ENCODE measurements around the gene CEP55.

The CEP55 gene

GRCh38 chr10:93496322-93497041 lies at the start of gene CEP55:
Gene CEP55, plus strand, starts transcription at chr10:93496612. Its CDS starts 3,440 bp downstream, at chr10:93500052.
- Histone ChIP-seq H3K4me3 (ENCODE audit: low read depth in 1 of 2, low read length in 2 of 2) (peak within 1 kb of the TSS; percentile 88 to 95), H3K27ac (ENCODE audit: low read depth, low read length) (no peak within 1 kb of the TSS), H3K9ac (ENCODE audit: low read depth in 1 of 2, low read length in 2 of 2) (peak within 1 kb of the TSS; percentile 56 to 76), H3K27me3 (ENCODE audit: control insufficient read depth in 1 of 2, insufficient read depth in 2 of 2, low read length in 2 of 2) (no peaks in the 10 kb centered on the region), H3K4me1 (ENCODE audit: control insufficient read depth in 1 of 2, insufficient read depth in 2 of 2, low read length in 2 of 2) (peaks cover 9 to 11% of the 10 kb centered on the region in 2 donors), H3K9me3 (ENCODE audit: control insufficient read depth in 1 of 2, low read length in 2 of 2) (no peaks in the 10 kb centered on the region), H3K36me3 (ENCODE audit: control insufficient read depth in 1 of 2, insufficient read depth in 2 of 2, low read length in 2 of 2) (no peaks in the 10 kb centered on the region)

GRCh38 chr10:93447019-93447418 lies 49.4 kb upstream of the CEP55 start:
- H3K36me3 ChIP-seq (ENCODE audit: control insufficient read depth in 1 of 2, insufficient read depth in 2 of 2, low read length in 2 of 2) = peaks cover 0 to 4% of the 10 kb centered on the region in 2 donors
- H3K27me3 ChIP-seq (ENCODE audit: control insufficient read depth in 1 of 2, insufficient read depth in 2 of 2, low read length in 2 of 2) = no peaks in the 10 kb centered on the region
- H3K4me1 ChIP-seq (ENCODE audit: control insufficient read depth in 1 of 2, insufficient read depth in 2 of 2, low read length in 2 of 2) = peaks cover 18 to 50% of the 10 kb centered on the region in 2 donors
- H3K9ac ChIP-seq (ENCODE audit: low read depth in 1 of 2, low read length in 2 of 2) = no peak overlapping the region
- no peaks in the 10 kb centered on the region for H3K9me3 ChIP-seq (ENCODE audit: control insufficient read depth in 1 of 2, low read length in 2 of 2)
- no peak overlapping the region for H3K27ac ChIP-seq (ENCODE audit: low read depth, low read length)
- no peak overlapping the region for H3K4me3 ChIP-seq (ENCODE audit: low read depth in 1 of 2, low read length in 2 of 2)

- no peak overlapping the region for H3K4me3 ChIP-seq (ENCODE audit: low read depth in 1 of 2, low read length in 2 of 2)
- H3K36me3 ChIP-seq (ENCODE audit: control insufficient read depth in 1 of 2, insufficient read depth in 2 of 2, low read length in 2 of 2) = peaks cover 0 to 4% of the 10 kb centered on the region in 2 donors
- no peaks in the 10 kb centered on the region for H3K9me3 ChIP-seq (ENCODE audit: control insufficient read depth in 1 of 2, low read length in 2 of 2)
- no peak overlapping the region for H3K27ac ChIP-seq (ENCODE audit: low read depth, low read length)
- H3K9ac ChIP-seq (ENCODE audit: low read depth in 1 of 2, low read length in 2 of 2) = no peak overlapping the region
- H3K4me1 ChIP-seq (ENCODE audit: control insufficient read depth in 1 of 2, insufficient read depth in 2 of 2, low read length in 2 of 2) = peaks cover 18 to 45% of the 10 kb centered on the region in 2 donors
- H3K27me3 ChIP-seq (ENCODE audit: control insufficient read depth in 1 of 2, insufficient read depth in 2 of 2, low read length in 2 of 2) = no peaks in the 10 kb centered on the region
These were observed 48.4 kb upstream of the CEP55 start for GRCh38 chr10:93447970-93448369.

GRCh38 chr10:93451244-93451947 lies 45.0 kb upstream of the CEP55 start:
- no peak overlapping the region for H3K4me3 ChIP-seq (ENCODE audit: low read depth in 1 of 2, low read length in 2 of 2)
- no peak overlapping the region for H3K9ac ChIP-seq (ENCODE audit: low read depth in 1 of 2, low read length in 2 of 2)
- H3K27ac ChIP-seq (ENCODE audit: low read depth, low read length) = no peak overlapping the region
- peaks cover under 1 to 16% of the 10 kb centered on the region in 2 donors for H3K4me1 ChIP-seq (ENCODE audit: control insufficient read depth in 1 of 2, insufficient read depth in 2 of 2, low read length in 2 of 2)
- no peaks in the 10 kb centered on the region for H3K9me3 ChIP-seq (ENCODE audit: control insufficient read depth in 1 of 2, low read length in 2 of 2)
- no peaks in the 10 kb centered on the region for H3K27me3 ChIP-seq (ENCODE audit: control insufficient read depth in 1 of 2, insufficient read depth in 2 of 2, low read length in 2 of 2)
- H3K36me3 ChIP-seq (ENCODE audit: control insufficient read depth in 1 of 2, insufficient read depth in 2 of 2, low read length in 2 of 2) = peaks cover 0 to 4% of the 10 kb centered on the region in 2 donors

GRCh38 chr10:93452143-93452542 lies 44.3 kb upstream of the CEP55 start:
- H3K27ac ChIP-seq (ENCODE audit: low read depth, low read length) = no peak overlapping the region
- no peak overlapping the region for H3K4me3 ChIP-seq (ENCODE audit: low read depth in 1 of 2, low read length in 2 of 2)
- no peaks in the 10 kb centered on the region for H3K9me3 ChIP-seq (ENCODE audit: control insufficient read depth in 1 of 2, low read length in 2 of 2)
- H3K4me1 ChIP-seq (ENCODE audit: control insufficient read depth in 1 of 2, insufficient read depth in 2 of 2, low read length in 2 of 2) = peaks cover 0 to 9% of the 10 kb centered on the region in 2 donors
- H3K36me3 ChIP-seq (ENCODE audit: control insufficient read depth in 1 of 2, insufficient read depth in 2 of 2, low read length in 2 of 2) = peaks cover 0 to 4% of the 10 kb centered on the region in 2 donors
- no peaks in the 10 kb centered on the region for H3K27me3 ChIP-seq (ENCODE audit: control insufficient read depth in 1 of 2, insufficient read depth in 2 of 2, low read length in 2 of 2)
- no peak overlapping the region for H3K9ac ChIP-seq (ENCODE audit: low read depth in 1 of 2, low read length in 2 of 2)

- Histone ChIP-seq H3K36me3 (ENCODE audit: control insufficient read depth in 1 of 2, insufficient read depth in 2 of 2, low read length in 2 of 2) (peaks cover 0 to 4% of the 10 kb centered on the region in 2 donors), H3K27me3 (ENCODE audit: control insufficient read depth in 1 of 2, insufficient read depth in 2 of 2, low read length in 2 of 2) (no peaks in the 10 kb centered on the region), H3K27ac (ENCODE audit: low read depth, low read length) (no peak overlapping the region), H3K4me1 (ENCODE audit: control insufficient read depth in 1 of 2, insufficient read depth in 2 of 2, low read length in 2 of 2) (peaks cover 6 to 20% of the 10 kb centered on the region in 2 donors), H3K4me3 (ENCODE audit: low read depth in 1 of 2, low read length in 2 of 2) (no peak overlapping the region), H3K9me3 (ENCODE audit: control insufficient read depth in 1 of 2, low read length in 2 of 2) (no peaks in the 10 kb centered on the region), H3K9ac (ENCODE audit: low read depth in 1 of 2, low read length in 2 of 2) (no peak overlapping the region)
These were observed 42.3 kb upstream of the CEP55 start for GRCh38 chr10:93454146-93454545.

- H3K27ac ChIP-seq (ENCODE audit: low read depth, low read length) = no peak overlapping the region
These were observed 41.7 kb upstream of the CEP55 start for GRCh38 chr10:93454736-93455135.

GRCh38 chr10:93456480-93456879 lies 39.9 kb upstream of the CEP55 start:
- Histone ChIP-seq H3K4me3 (ENCODE audit: low read depth in 1 of 2, low read length in 2 of 2) (no peak overlapping the region), H3K36me3 (ENCODE audit: control insufficient read depth in 1 of 2, insufficient read depth in 2 of 2, low read length in 2 of 2) (peaks cover 0 to 2% of the 10 kb centered on the region in 2 donors), H3K9ac (ENCODE audit: low read depth in 1 of 2, low read length in 2 of 2) (no peak overlapping the region), H3K4me1 (ENCODE audit: control insufficient read depth in 1 of 2, insufficient read depth in 2 of 2, low read length in 2 of 2) (peaks cover 6 to 28% of the 10 kb centered on the region in 2 donors), H3K27ac (ENCODE audit: low read depth, low read length) (no peak overlapping the region), H3K9me3 (ENCODE audit: control insufficient read depth in 1 of 2, low read length in 2 of 2) (no peaks in the 10 kb centered on the region), H3K27me3 (ENCODE audit: control insufficient read depth in 1 of 2, insufficient read depth in 2 of 2, low read length in 2 of 2) (no peaks in the 10 kb centered on the region)

More at GRCh38 chr10:93454736-93455135, 41.7 kb upstream of the CEP55 start:
- Histone ChIP-seq H3K9me3 (ENCODE audit: control insufficient read depth in 1 of 2, low read length in 2 of 2) (no peaks in the 10 kb centered on the region), H3K27me3 (ENCODE audit: control insufficient read depth in 1 of 2, insufficient read depth in 2 of 2, low read length in 2 of 2) (no peaks in the 10 kb centered on the region), H3K9ac (ENCODE audit: low read depth in 1 of 2, low read length in 2 of 2) (no peak overlapping the region), H3K4me3 (ENCODE audit: low read depth in 1 of 2, low read length in 2 of 2) (no peak overlapping the region), H3K4me1 (ENCODE audit: control insufficient read depth in 1 of 2, insufficient read depth in 2 of 2, low read length in 2 of 2) (peaks cover 6 to 26% of the 10 kb centered on the region in 2 donors), H3K36me3 (ENCODE audit: control insufficient read depth in 1 of 2, insufficient read depth in 2 of 2, low read length in 2 of 2) (peaks cover 0 to 4% of the 10 kb centered on the region in 2 donors)

- Histone ChIP-seq H3K36me3 (ENCODE audit: control insufficient read depth in 1 of 2, insufficient read depth in 2 of 2, low read length in 2 of 2) (no peaks in the 10 kb centered on the region), H3K27ac (ENCODE audit: low read depth, low read length) (no peak overlapping the region), H3K27me3 (ENCODE audit: control insufficient read depth in 1 of 2, insufficient read depth in 2 of 2, low read length in 2 of 2) (no peaks in the 10 kb centered on the region), H3K9ac (ENCODE audit: low read depth in 1 of 2, low read length in 2 of 2) (no peak overlapping the region), H3K4me1 (ENCODE audit: control insufficient read depth in 1 of 2, insufficient read depth in 2 of 2, low read length in 2 of 2) (peaks cover 6 to 26% of the 10 kb centered on the region in 2 donors), H3K9me3 (ENCODE audit: control insufficient read depth in 1 of 2, low read length in 2 of 2) (no peaks in the 10 kb centered on the region), H3K4me3 (ENCODE audit: low read depth in 1 of 2, low read length in 2 of 2) (no peak overlapping the region)
These were observed 38.9 kb upstream of the CEP55 start for GRCh38 chr10:93457511-93457910.

- peaks cover 14 to 26% of the 10 kb centered on the region in 2 donors for H3K4me1 ChIP-seq (ENCODE audit: control insufficient read depth in 1 of 2, insufficient read depth in 2 of 2, low read length in 2 of 2)
- peak overlapping the region; percentile 32 to 53 for H3K4me3 ChIP-seq (ENCODE audit: low read depth in 1 of 2, low read length in 2 of 2)
- no peaks in the 10 kb centered on the region for H3K36me3 ChIP-seq (ENCODE audit: control insufficient read depth in 1 of 2, insufficient read depth in 2 of 2, low read length in 2 of 2)
- H3K27me3 ChIP-seq (ENCODE audit: control insufficient read depth in 1 of 2, insufficient read depth in 2 of 2, low read length in 2 of 2) = no peaks in the 10 kb centered on the region
- H3K27ac ChIP-seq (ENCODE audit: low read depth, low read length) = peak overlapping the region; percentile 69
- H3K9ac ChIP-seq (ENCODE audit: low read depth in 1 of 2, low read length in 2 of 2) = no peak overlapping the region
- H3K9me3 ChIP-seq (ENCODE audit: control insufficient read depth in 1 of 2, low read length in 2 of 2) = no peaks in the 10 kb centered on the region
These were observed 37.6 kb upstream of the CEP55 start for GRCh38 chr10:93458821-93459257.

Measured in duodenal mucosa (tissue), 2 donors.